Activated T-cell treated with anti-CD3 and anti-CD28 coated beads, Interleukin-2, amount 50 U/mL, for 72 hours (primary cell): ENCODE results near the gene HOATZ. TPM values are rescaled to one million over a fixed set of nuclear protein-coding genes. Genes with fewer than 3 reads are reported as not detected.

Experiments
- ATAC-seq, 2 donors: fragments of 150-1000 bp; cut with Tn5 transposase; replicated peaks in 1 of 2; 2 replicates each; pipeline ENCODE4 v1.10.0; 2021; ENCODE audit warnings: moderate library complexity in 2 of 2, mild to moderate bottlenecking in 1 of 2
- DNase-seq, 2 donors: peaks; one replicate each; pipeline ENCODE4 v3.0.0; 2021 to 2022; ENCODE audit warnings: mixed read lengths in 1 of 2
- H3K27ac Mint-ChIP-seq: one replicate; pipeline ENCODE4 v1.8.0; 2022; ENCODE audit warnings: mild to moderate bottlenecking, moderate library complexity, mixed read lengths
- H3K27me3 Mint-ChIP-seq: one replicate; pipeline ENCODE4 v1.8.0; 2022; ENCODE audit warnings: low read depth, mixed read lengths
- H3K36me3 Mint-ChIP-seq, 2 donors: one replicate each; pipeline ENCODE4 v1.8.0; 2022; ENCODE audit warnings: mixed read lengths in 2 of 2, mild to moderate bottlenecking in 1 of 2; ENCODE audit not compliant: insufficient read depth in 2 of 2
- H3K4me1 Mint-ChIP-seq: one replicate; pipeline ENCODE4 v1.8.0; 2022; ENCODE audit warnings: low read depth, mixed read lengths
- H3K4me3 Mint-ChIP-seq, 2 donors: one replicate each; pipeline ENCODE4 v1.8.0; 2022; ENCODE audit warnings: mild to moderate bottlenecking in 2 of 2, mixed read lengths in 2 of 2, moderate library complexity in 2 of 2
- H3K9me3 Mint-ChIP-seq, 2 donors: one replicate each; pipeline ENCODE4 v1.8.0; 2022; ENCODE audit warnings: mixed read lengths in 2 of 2
- total RNA-seq, 2 donors: library from RNA; stranded (reverse); gene quantifications; one replicate each; pipeline ENCODE4 v1.2.3, GENCODE V29; 2022

Gene HOATZ
- total RNA-seq, 2 donors from 2014 or later, result not detected

DNA sequence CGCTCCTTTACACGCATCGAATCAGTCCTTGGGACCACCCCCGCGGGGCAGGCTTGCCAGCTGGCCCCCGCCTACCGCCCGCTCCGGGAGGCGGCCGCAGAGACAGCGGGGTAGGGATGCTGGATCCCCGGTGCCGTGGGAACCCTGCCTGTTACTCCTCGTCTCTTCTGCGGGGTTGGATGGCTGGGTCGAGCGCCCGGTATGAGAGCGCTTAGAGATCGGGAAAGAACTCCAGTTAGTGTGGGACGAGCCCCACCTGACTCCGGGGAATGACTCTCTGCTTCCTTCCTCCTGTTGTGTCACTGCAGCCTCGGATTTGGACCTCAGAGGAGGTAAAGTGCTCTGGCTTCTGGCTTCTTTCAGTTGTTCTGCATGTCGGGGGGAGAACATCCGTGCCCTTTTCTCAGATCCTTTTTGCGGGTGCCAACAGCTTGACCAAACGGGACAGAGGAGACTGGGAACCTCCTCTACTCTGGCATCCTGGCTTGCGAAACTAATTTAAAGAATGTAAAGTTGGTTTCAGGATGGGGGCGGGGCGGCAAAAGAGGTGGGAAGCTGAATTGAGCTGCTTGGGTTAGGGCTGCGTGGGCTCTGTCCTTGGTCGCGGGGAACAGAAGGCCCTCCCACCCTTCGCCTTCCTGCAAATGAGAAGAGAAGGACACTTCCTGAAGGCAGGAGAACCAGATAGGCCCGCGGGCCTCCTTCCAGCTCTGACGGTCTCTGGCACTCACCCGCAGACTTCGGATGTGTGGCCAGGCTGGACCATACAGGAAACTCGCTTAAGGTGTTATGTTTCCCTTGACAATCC is 26.9 kb downstream of the HOATZ start:
- peaks cover 57% of the 10 kb centered on the region for H3K27me3 Mint-ChIP-seq
- DNase-seq, result peak in 1 of 2 donors; percentile 20
- H3K27ac Mint-ChIP-seq, result no peak overlapping the region
- peaks cover 45% of the 10 kb centered on the region for H3K4me1 Mint-ChIP-seq
- peak in 1 of 2 donors; percentile 2 for ATAC-seq
- H3K4me3 Mint-ChIP-seq, result peak overlapping the region; percentile 79 to 86
- no peaks in the 10 kb centered on the region for H3K36me3 Mint-ChIP-seq
- no peaks in the 10 kb centered on the region for H3K9me3 Mint-ChIP-seq

GRCh38 chr11:111542606-111543275 is 28.2 kb downstream of the HOATZ start:
- Mint-ChIP-seq H3K9me3 (no peaks in the 10 kb centered on the region), H3K4me3 (peak overlapping the region; percentile 38 to 86), H3K27me3 (peaks cover 48% of the 10 kb centered on the region), H3K4me1 (peaks cover 40% of the 10 kb centered on the region), H3K36me3 (peaks cover 0 to 2% of the 10 kb centered on the region in 2 donors), H3K27ac (no peak overlapping the region)
- ATAC-seq (no peak), DNase-seq (no peak)

DNA sequence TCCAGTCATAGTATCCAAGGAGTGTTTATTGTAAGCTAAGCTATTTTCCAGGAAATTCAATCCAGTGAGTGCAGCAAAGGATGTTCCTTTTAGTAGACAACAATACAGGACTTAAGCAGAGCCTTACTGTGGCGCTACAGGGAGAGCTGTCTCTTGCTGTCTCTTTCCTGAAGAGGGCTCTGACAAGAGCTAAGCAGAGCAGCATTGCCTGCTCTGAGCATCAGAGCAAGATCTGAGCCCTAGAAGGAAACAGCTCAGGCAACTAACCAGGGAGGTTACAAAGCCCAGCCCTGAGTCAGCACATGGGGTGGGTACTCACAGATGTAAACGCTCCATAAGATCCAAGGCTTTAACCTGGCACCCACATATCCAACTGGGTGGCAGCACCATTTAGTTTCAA is 33.9 kb downstream of the HOATZ start:
- H3K27ac Mint-ChIP-seq, result no peak overlapping the region
- peaks cover 17% of the 10 kb centered on the region for H3K27me3 Mint-ChIP-seq
- H3K9me3 Mint-ChIP-seq, result no peaks in the 10 kb centered on the region
- H3K4me1 Mint-ChIP-seq, result no peaks in the 10 kb centered on the region
- H3K36me3 Mint-ChIP-seq, result peaks cover 0 to 2% of the 10 kb centered on the region in 2 donors
- no peak for DNase-seq
- ATAC-seq, result no peak
- no peak overlapping the region for H3K4me3 Mint-ChIP-seq

- Mint-ChIP-seq H3K36me3 (peaks cover 0 to 2% of the 10 kb centered on the region in 2 donors), H3K4me1 (no peaks in the 10 kb centered on the region), H3K4me3 (no peak overlapping the region), H3K27ac (no peak overlapping the region), H3K27me3 (peaks cover 9% of the 10 kb centered on the region), H3K9me3 (no peaks in the 10 kb centered on the region)
- DNase-seq (no peak), ATAC-seq (no peak)
These were observed 34.8 kb downstream of the HOATZ start for GRCh38 chr11:111549196-111549868.

- H3K9me3 Mint-ChIP-seq, result no peaks in the 10 kb centered on the region
- ATAC-seq (no peak), DNase-seq (no peak)
- H3K27ac Mint-ChIP-seq, result no peak overlapping the region
- peaks cover 0 to 3% of the 10 kb centered on the region in 2 donors for H3K36me3 Mint-ChIP-seq
- peaks cover 6% of the 10 kb centered on the region for H3K27me3 Mint-ChIP-seq
- no peaks in the 10 kb centered on the region for H3K4me1 Mint-ChIP-seq
- H3K4me3 Mint-ChIP-seq, result no peak overlapping the region
These were observed 35.3 kb downstream of the HOATZ start for GRCh38 chr11:111549869-111550203.

GRCh38 chr11:111550258-111550657 is 35.7 kb downstream of the HOATZ start:
- peaks cover under 1% of the 10 kb centered on the region in 2 donors for H3K9me3 Mint-ChIP-seq
- peaks cover 6% of the 10 kb centered on the region for H3K27me3 Mint-ChIP-seq
- H3K36me3 Mint-ChIP-seq, result peaks cover under 1 to 7% of the 10 kb centered on the region in 2 donors
- no peak for DNase-seq
- ATAC-seq, result no peak
- no peaks in the 10 kb centered on the region for H3K4me1 Mint-ChIP-seq
- no peak overlapping the region for H3K27ac Mint-ChIP-seq
- no peak overlapping the region for H3K4me3 Mint-ChIP-seq

DNA sequence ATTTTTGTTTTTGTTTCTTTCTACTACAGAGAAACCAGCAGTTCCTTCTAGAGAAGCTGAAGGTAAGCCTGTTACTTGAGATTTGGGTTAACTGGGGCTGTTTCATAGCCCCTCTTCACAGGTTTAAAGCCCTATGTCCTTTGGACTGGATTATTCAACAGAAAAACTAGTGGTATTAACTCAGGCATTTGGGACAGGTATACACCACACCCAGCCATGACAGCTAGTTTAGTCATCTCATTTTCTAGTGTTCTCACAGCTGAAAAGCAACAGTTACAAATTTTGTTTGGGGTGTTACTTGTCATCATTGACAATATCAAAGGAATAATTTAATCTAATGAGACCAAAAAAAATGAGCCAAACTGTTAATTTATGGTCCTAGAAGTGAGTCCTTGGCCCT is 40.0 kb downstream of the HOATZ start:
- H3K27me3 Mint-ChIP-seq, result peaks cover 6% of the 10 kb centered on the region
- no peak overlapping the region for H3K4me3 Mint-ChIP-seq
- no peak for ATAC-seq
- no peaks in the 10 kb centered on the region for H3K4me1 Mint-ChIP-seq
- peaks cover 3 to 20% of the 10 kb centered on the region in 2 donors for H3K36me3 Mint-ChIP-seq
- peaks cover 5% of the 10 kb centered on the region in 2 donors for H3K9me3 Mint-ChIP-seq
- no peak for DNase-seq
- H3K27ac Mint-ChIP-seq, result no peak overlapping the region

- Mint-ChIP-seq H3K27me3 (peaks cover 6% of the 10 kb centered on the region), H3K27ac (no peak overlapping the region), H3K9me3 (peaks cover 5% of the 10 kb centered on the region in 2 donors), H3K4me1 (no peaks in the 10 kb centered on the region), H3K36me3 (peaks cover 3 to 20% of the 10 kb centered on the region in 2 donors), H3K4me3 (no peak overlapping the region)
- no peak for ATAC-seq
- no peak for DNase-seq
These were observed 40.7 kb downstream of the HOATZ start for GRCh38 chr11:111555255-111555654.

- no peak for DNase-seq
- H3K4me1 Mint-ChIP-seq, result no peaks in the 10 kb centered on the region
- no peak overlapping the region for H3K27ac Mint-ChIP-seq
- H3K27me3 Mint-ChIP-seq, result no peaks in the 10 kb centered on the region
- H3K36me3 Mint-ChIP-seq, result peaks cover 3 to 20% of the 10 kb centered on the region in 2 donors
- no peak overlapping the region for H3K4me3 Mint-ChIP-seq
- H3K9me3 Mint-ChIP-seq, result peaks cover 5% of the 10 kb centered on the region in 2 donors
- no peak for ATAC-seq
These were observed 43.0 kb downstream of the HOATZ start for GRCh38 chr11:111557425-111558111.

DNA sequence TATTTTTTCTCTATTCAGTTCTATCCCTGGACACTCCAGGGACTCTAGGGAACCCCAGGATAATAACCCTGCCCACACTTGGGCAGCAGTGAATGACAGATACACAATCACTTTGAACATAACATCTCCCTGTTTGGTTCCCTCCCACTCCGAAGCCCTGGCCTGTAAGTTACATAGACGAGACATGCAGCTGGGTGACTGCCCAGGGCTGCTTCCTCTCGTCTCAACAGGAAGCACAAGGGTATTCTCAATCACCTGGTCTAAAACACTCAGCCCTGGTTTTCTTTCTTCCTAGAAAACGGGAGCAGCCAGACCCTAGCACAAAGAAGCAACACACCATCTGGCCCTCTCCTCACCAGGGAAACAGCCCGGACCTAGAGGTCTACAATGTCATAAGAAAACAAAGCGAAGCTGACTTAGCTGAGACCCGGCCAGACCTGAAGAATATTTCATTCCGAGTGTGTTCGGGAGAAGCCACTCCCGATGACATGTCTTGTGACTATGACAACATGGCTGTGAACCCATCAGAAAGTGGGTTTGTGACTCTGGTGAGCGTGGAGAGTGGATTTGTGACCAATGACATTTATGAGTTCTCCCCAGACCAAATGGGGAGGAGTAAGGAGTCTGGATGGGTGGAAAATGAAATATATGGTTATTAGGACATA is 45.4 kb downstream of the HOATZ start:
- Mint-ChIP-seq H3K4me3 (no peak overlapping the region), H3K4me1 (no peaks in the 10 kb centered on the region), H3K27ac (no peak overlapping the region), H3K9me3 (peaks cover 5% of the 10 kb centered on the region in 2 donors), H3K36me3 (peaks cover 3 to 18% of the 10 kb centered on the region in 2 donors), H3K27me3 (no peaks in the 10 kb centered on the region)
- DNase-seq (no peak), ATAC-seq (no peak)

DNA sequence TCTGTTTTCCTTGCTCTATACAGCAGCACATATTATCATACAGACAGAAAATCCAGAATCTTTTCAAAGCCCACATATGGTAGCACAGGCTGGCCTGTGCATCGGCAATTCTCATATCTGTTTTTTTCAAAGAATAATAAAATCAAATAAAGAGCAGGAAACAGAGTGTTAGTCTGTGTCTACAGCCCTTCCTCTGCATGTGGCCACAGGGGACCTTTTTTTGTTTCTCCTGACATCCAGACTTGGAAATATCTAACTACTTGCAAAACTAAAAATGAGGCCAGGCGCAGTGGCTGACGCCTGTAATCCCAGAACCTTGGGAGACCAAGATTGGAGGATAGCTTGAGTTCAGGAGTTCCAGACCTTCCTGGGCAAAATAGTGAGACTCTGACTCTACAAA is 46.2 kb downstream of the HOATZ start:
- Mint-ChIP-seq H3K36me3 (peaks cover 0 to 12% of the 10 kb centered on the region in 2 donors), H3K27ac (no peak overlapping the region), H3K4me3 (no peak overlapping the region), H3K27me3 (no peaks in the 10 kb centered on the region), H3K9me3 (peaks cover 3% of the 10 kb centered on the region in 2 donors), H3K4me1 (no peaks in the 10 kb centered on the region)
- DNase-seq (no peak), ATAC-seq (no peak)

DNA sequence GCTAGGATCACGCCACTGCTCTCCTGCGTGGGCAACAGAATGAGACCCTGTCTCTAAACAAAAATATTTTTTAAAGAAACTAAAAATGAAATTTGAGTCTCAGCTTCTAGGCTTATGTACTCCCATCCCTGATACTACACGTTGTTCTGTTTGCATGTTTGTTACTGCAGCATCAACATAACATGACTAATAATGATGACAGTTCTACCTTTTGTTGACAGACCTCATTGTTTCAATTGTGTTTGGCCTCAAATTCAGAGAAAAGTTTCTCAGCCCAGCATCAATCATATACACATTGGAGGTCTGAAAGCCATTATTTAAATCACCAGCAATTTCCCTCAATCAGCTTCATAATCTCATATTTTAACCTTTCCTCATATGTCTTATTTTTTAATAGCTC is 46.7 kb downstream of the HOATZ start:
- H3K27ac Mint-ChIP-seq, result no peak overlapping the region
- H3K4me1 Mint-ChIP-seq, result no peaks in the 10 kb centered on the region
- DNase-seq (no peak), ATAC-seq (no peak)
- H3K27me3 Mint-ChIP-seq, result no peaks in the 10 kb centered on the region
- peaks cover 3% of the 10 kb centered on the region in 2 donors for H3K9me3 Mint-ChIP-seq
- H3K36me3 Mint-ChIP-seq, result peaks cover 0 to 12% of the 10 kb centered on the region in 2 donors
- H3K4me3 Mint-ChIP-seq, result no peak overlapping the region
